ENCODE measurements around the gene TLN1. TPM values are rescaled to one million over a fixed set of nuclear protein-coding genes. Genes with fewer than 3 reads are reported as not detected.

Gene TLN1, protein sequence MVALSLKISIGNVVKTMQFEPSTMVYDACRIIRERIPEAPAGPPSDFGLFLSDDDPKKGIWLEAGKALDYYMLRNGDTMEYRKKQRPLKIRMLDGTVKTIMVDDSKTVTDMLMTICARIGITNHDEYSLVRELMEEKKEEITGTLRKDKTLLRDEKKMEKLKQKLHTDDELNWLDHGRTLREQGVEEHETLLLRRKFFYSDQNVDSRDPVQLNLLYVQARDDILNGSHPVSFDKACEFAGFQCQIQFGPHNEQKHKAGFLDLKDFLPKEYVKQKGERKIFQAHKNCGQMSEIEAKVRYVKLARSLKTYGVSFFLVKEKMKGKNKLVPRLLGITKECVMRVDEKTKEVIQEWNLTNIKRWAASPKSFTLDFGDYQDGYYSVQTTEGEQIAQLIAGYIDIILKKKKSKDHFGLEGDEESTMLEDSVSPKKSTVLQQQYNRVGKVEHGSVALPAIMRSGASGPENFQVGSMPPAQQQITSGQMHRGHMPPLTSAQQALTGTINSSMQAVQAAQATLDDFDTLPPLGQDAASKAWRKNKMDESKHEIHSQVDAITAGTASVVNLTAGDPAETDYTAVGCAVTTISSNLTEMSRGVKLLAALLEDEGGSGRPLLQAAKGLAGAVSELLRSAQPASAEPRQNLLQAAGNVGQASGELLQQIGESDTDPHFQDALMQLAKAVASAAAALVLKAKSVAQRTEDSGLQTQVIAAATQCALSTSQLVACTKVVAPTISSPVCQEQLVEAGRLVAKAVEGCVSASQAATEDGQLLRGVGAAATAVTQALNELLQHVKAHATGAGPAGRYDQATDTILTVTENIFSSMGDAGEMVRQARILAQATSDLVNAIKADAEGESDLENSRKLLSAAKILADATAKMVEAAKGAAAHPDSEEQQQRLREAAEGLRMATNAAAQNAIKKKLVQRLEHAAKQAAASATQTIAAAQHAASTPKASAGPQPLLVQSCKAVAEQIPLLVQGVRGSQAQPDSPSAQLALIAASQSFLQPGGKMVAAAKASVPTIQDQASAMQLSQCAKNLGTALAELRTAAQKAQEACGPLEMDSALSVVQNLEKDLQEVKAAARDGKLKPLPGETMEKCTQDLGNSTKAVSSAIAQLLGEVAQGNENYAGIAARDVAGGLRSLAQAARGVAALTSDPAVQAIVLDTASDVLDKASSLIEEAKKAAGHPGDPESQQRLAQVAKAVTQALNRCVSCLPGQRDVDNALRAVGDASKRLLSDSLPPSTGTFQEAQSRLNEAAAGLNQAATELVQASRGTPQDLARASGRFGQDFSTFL (N-terminal part only)
- polyA plus RNA-seq (ENCODE audit: low read depth in 6 of 6), result 100 to 1,000 TPM in 1 of 6 donors, 10 to 100 TPM in 5; 15.6 to 128 (median 42.4) TPM

DNA sequence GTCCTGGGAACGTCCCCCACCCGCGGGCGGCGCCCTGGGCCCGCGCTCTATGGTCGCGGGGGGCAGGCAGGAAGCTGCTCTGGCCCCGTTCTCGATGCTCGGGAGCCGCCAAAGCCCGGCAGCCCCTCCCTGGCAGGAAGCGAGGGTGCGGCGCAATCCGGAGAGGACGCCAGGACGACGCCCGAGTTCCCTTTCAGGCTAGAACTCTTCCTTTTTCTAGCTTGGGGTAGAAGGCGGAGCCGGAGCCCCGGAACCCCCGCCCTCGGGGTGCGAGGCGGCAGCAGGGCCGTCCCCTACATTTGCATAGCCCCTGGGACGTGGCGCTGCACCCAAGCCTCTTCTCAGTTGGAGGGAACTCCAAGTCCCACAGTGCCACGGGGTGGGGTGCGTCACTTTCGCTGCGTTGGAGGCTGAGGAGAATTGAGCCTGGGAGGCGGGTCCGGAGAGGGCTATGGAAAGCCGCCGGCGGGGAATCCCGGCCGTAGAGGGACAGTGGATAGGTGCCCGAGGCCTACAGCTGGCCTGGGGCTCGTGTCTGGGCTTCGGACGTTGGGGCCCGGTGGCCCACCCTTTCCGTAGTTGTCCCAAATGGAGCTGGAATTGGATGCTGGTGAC lies at the start of gene TLN1, which contains the start of gene CREB3:
TLN1 (minus strand) TSS at position 11 of the 615 bp plus-strand sequence. CDS start 6,501 bp downstream, outside the sequence.
CREB3 (plus strand) TSS at position 482 of the 615 bp plus-strand sequence; CDS start at position 589, 107 bp downstream.
- Mint-ChIP-seq H3K9me3 (no peaks in the 10 kb centered on the region), H3K4me3 (peak within 1 kb of the TSS in 2 of 8 donors; percentile 96 to 98), H3K4me1 (peaks cover 12 to 30% (median 16%) of the 10 kb centered on the region in 3 donors), H3K36me3 (peaks cover 6 to 9% of the 10 kb centered on the region in 2 donors), H3K27ac (peak within 1 kb of the TSS in 5 of 6 donors; percentile 90 to 98 (median 96)), H3K27me3 (no peaks in the 10 kb centered on the region)
- ATAC-seq (ENCODE audit: low read depth in 2 of 2) (peak; percentile 87), DNase-seq (peak; percentile 99)

DNA sequence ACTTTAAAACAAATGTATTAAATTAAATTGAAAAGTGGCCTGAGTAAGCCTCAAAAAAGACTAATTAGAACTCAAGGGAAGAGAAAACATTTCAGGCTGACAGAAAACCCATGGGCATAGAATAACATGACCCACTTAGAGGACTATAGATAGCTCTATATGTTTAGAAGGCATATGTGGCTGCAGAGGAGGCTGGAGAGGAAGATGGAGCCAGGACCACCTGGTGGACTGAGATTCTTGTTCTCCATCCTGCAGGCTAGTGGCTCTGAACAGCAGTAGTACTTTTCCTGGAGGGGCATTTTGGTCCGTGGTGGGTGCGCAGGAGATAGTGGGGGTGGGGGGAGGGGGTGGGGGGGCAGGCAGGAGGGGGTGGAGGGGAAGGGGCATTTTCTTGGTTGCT lies 49.1 kb upstream of the TLN1 start:
- Mint-ChIP-seq H3K36me3 (peaks cover 16 to 17% of the 10 kb centered on the region in 2 donors), H3K27me3 (no peaks in the 10 kb centered on the region), H3K9me3 (peaks cover 0 to 7% (median 0%) of the 10 kb centered on the region in 7 donors), H3K27ac (peak overlapping the region in 1 of 6 donors; percentile 39), H3K4me3 (no peak overlapping the region), H3K4me1 (peaks cover 4 to 12% (median 10%) of the 10 kb centered on the region in 3 donors)
- no peak for ATAC-seq (ENCODE audit: low read depth in 2 of 2)
- DNase-seq, result no peak

DNA sequence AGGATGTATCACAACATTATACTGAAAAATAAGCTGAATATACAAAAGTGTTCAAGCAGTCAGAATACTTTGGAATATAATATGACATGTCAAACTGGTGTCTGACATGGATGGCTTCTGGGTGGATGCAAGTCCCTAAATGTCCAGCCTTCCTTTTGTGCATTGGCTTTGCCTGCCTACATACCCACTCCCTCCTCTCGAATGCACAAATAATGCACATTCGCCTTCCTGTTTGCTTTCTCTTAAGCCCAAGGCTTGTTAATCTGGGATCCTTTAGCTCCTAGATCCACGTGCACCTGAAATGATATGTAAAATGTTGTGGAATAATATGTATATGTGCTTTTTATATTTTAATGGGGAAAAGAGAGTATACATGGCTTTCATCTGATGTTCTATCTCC lies 46.5 kb upstream of the TLN1 start:
- Mint-ChIP-seq H3K27me3 (no peaks in the 10 kb centered on the region), H3K4me1 (peaks cover 17 to 29% (median 22%) of the 10 kb centered on the region in 3 donors), H3K36me3 (peaks cover 3 to 8% of the 10 kb centered on the region in 2 donors), H3K27ac (peak overlapping the region in 1 of 6 donors; percentile 22), H3K4me3 (no peak overlapping the region), H3K9me3 (peaks cover 0 to 2% (median 0%) of the 10 kb centered on the region in 7 donors)
- DNase-seq (no peak), ATAC-seq (ENCODE audit: low read depth in 2 of 2) (no peak)

DNA sequence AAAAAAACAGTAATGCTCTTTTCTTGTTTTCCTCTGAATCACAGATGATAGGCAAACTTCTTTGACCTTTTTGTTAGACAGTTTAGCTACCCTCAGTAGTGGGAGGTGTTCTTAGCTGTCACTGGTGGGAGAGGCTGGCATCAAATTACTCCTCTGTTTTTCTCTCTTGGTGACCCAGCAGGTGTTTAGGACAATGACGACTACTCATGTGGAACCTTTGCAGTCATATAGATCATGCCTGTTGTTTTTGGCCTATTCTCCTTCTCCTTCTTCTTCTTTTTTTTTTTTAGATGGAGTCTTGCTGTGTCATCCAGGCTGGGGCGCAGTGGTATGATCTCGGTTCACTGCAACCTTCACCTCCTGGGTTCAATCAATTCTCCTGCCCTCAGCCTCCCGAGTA lies 44.0 kb upstream of the TLN1 start:
- ATAC-seq (ENCODE audit: low read depth in 2 of 2) (peak; percentile 72 to 75), DNase-seq (no peak)
- peaks cover 17 to 25% (median 22%) of the 10 kb centered on the region in 3 donors for H3K4me1 Mint-ChIP-seq
- H3K9me3 Mint-ChIP-seq, result no peaks in the 10 kb centered on the region
- peak overlapping the region in 4 of 6 donors; percentile 39 to 75 (median 60) for H3K27ac Mint-ChIP-seq
- H3K4me3 Mint-ChIP-seq, result peak overlapping the region in 3 of 8 donors; percentile 21 to 33 (median 30)
- peaks cover 0 to 4% of the 10 kb centered on the region in 2 donors for H3K36me3 Mint-ChIP-seq
- H3K27me3 Mint-ChIP-seq, result no peaks in the 10 kb centered on the region

DNA sequence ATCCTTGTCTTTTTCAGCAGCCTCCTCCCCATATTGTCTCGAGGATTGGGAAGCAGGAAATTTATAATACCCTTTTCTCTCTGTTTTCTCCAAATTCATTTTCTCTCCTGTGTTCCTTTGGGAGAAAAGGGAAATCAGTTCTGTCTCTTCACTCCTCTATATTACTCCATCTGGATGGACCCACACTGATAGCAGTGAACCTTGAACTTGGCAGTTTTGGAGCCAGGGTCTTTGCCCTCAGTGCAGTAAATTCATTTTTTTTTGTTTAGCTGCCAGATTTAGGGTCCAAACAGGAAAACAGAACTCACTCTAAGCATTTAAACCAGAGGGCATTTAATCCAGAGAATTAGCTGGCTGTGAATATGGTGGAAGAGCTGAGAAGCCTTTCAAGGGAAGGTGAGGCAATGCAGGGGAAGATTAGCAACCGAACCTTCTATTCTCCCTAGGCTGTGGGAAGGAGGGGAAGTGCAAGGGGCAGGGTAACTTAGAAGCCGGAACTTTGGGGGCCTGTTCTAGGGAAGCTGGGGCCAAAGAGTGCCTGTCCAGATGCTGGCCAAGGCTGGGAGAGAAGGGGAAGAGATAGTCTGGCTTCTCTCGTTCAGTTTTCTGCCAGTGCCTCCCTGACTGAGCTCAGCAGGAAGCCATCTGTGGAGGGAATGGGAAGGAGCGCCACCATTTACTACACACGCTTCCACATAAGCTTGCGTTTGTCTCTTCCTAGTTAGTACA lies 43.1 kb upstream of the TLN1 start:
- Mint-ChIP-seq H3K36me3 (peaks cover 0 to 2% of the 10 kb centered on the region in 2 donors), H3K27ac (peak overlapping the region in 5 of 6 donors; percentile 32 to 81 (median 47)), H3K9me3 (no peaks in the 10 kb centered on the region), H3K27me3 (no peaks in the 10 kb centered on the region), H3K4me1 (peaks cover 17 to 23% (median 22%) of the 10 kb centered on the region in 3 donors), H3K4me3 (no peak overlapping the region)
- ATAC-seq (ENCODE audit: low read depth in 2 of 2) (no peak), DNase-seq (no peak)

DNA sequence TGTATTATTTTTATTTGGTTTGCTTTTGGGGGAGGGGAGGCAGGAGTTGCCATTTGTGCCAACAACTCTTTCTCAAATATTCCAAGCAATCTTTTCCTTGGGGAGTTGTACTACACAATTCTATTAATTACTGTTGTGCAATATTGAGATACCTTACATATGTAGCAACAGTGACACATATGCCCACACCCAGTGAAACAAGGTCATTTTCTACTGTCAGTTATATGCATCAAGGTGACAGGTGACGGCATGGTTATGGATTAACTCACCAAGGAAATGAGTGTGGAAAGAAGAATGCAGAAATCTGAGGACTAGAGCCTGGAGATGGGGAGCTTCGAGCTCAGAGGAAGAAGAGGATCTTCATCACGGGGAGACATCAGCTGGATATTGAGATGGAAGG lies 39.9 kb upstream of the TLN1 start:
- Mint-ChIP-seq H3K9me3 (no peaks in the 10 kb centered on the region), H3K27ac (no peak overlapping the region), H3K27me3 (no peaks in the 10 kb centered on the region), H3K4me1 (peaks cover 13 to 31% (median 31%) of the 10 kb centered on the region in 3 donors), H3K36me3 (no peaks in the 10 kb centered on the region), H3K4me3 (no peak overlapping the region)
- ATAC-seq (ENCODE audit: low read depth in 2 of 2) (no peak), DNase-seq (no peak)

DNA sequence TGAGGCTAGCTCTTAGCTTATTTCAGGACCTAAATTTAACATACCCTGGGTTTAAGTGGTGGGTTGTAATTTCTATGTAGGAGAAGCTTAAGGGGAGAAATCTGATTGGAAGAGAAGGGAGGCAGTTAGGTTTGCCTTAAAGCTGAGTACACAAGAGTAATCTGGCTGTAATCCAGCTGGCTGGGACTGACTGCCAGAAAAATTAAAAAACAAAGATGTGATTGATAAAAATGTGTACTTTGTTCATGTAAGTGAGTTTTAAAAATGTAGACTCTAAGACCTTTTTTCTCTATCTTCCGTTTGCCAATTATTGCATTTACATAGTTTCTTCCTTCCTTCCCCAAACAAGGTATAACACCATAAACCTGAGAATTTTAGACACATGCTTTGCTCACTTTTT lies 39.5 kb upstream of the TLN1 start:
- DNase-seq (no peak), ATAC-seq (ENCODE audit: low read depth in 2 of 2) (no peak)
- no peak overlapping the region for H3K4me3 Mint-ChIP-seq
- H3K4me1 Mint-ChIP-seq, result peaks cover 13 to 31% (median 31%) of the 10 kb centered on the region in 3 donors
- H3K9me3 Mint-ChIP-seq, result no peaks in the 10 kb centered on the region
- no peaks in the 10 kb centered on the region for H3K27me3 Mint-ChIP-seq
- H3K36me3 Mint-ChIP-seq, result no peaks in the 10 kb centered on the region
- no peak overlapping the region for H3K27ac Mint-ChIP-seq

DNA sequence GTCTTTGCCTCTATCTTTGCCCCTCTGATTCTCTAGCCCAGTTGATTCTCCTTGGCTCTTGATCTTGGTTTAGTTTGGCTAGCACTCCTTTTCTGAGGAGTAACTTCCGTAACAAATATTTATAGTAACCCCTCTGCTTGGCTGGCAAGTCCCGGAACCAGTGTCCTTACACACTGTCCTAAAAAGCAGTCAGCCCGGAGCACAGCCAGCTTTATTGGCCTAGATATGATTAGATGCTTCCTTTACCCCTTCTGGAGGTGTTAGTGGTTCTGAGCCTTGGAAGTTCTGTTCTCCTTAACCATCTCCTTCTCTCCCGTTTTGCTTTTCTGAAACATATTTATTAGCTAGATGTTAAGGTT lies 39.1 kb upstream of the TLN1 start:
- no peaks in the 10 kb centered on the region for H3K9me3 Mint-ChIP-seq
- H3K4me1 Mint-ChIP-seq, result peaks cover 10 to 31% (median 27%) of the 10 kb centered on the region in 3 donors

DNA sequence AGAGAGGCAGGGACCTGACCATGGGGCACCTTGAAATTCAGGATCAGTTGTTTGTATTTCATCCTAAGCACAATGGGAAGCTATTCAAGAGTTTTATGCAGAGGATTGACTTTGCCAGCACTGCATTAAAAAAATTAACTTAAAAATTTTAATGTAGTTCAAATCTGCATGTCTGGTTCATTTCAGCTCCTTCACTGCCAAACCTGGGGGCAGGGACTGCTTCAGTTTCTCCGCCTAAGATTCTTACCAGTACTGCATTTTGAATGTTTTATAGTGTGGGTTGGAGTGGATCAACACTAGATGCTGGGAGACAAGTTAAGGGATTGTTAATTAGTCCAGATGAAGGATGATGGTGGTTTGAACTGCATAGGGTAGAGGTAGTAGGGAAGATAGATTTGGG lies 37.8 kb upstream of the TLN1 start:
- Mint-ChIP-seq H3K9me3 (no peaks in the 10 kb centered on the region), H3K27me3 (no peaks in the 10 kb centered on the region), H3K4me3 (no peak overlapping the region), H3K4me1 (peaks cover under 1 to 22% (median 14%) of the 10 kb centered on the region in 3 donors), H3K36me3 (no peaks in the 10 kb centered on the region), H3K27ac (no peak overlapping the region)
- no peak for ATAC-seq (ENCODE audit: low read depth in 2 of 2)
- DNase-seq, result no peak

More for the DNA sequence above, 39.1 kb upstream of the TLN1 start:
- ATAC-seq (ENCODE audit: low read depth in 2 of 2) (no peak), DNase-seq (no peak)
- H3K27ac Mint-ChIP-seq, result no peak overlapping the region
- no peak overlapping the region for H3K4me3 Mint-ChIP-seq
- H3K36me3 Mint-ChIP-seq, result no peaks in the 10 kb centered on the region
- H3K27me3 Mint-ChIP-seq, result no peaks in the 10 kb centered on the region

DNA sequence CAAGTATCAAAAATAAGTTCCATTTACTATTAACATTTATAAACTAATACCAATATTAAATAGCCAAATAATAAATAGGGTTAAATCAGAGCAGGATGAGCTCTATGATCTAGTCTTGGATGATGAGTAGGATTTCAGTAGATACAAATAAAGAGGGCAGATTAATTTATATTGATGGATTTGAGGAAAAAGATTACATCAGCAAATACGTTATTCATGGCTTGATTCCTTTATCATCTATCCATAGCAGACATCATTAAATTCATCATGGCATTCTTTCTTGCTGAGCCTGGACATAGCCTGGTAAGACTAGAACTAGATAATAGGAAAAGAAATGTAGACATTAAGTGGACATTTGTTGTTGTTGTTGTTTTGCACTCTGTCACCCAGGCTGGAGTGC lies 35.5 kb upstream of the TLN1 start:
- H3K9me3 Mint-ChIP-seq, result no peaks in the 10 kb centered on the region
- peak overlapping the region in 1 of 6 donors; percentile 40 for H3K27ac Mint-ChIP-seq
- H3K36me3 Mint-ChIP-seq, result no peaks in the 10 kb centered on the region
- DNase-seq (no peak), ATAC-seq (ENCODE audit: low read depth in 2 of 2) (no peak)
- peaks cover 10 to 21% (median 14%) of the 10 kb centered on the region in 3 donors for H3K4me1 Mint-ChIP-seq
- H3K27me3 Mint-ChIP-seq, result no peaks in the 10 kb centered on the region
- H3K4me3 Mint-ChIP-seq, result no peak overlapping the region

DNA sequence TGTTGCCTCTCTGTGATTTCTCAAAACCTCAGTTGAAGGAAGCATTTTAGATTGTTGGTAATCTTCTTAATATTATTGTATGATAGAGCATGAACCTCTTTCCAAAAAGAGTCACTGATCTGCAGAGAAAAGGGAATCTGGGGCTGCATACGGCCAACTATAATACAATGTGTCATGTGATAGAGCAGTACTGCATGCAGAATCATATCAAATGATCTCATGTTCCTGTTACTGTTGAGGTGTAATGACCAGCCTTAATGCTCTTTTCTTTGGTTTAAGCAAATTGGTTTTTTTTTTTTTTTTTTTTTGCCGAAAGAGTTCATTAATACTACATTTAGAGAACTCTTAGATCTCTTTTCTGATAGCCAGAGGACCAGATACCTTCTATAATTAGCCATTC lies 35.0 kb upstream of the TLN1 start:
- Mint-ChIP-seq H3K4me3 (no peak overlapping the region), H3K9me3 (no peaks in the 10 kb centered on the region), H3K27ac (peak overlapping the region in 1 of 6 donors; percentile 40), H3K4me1 (peaks cover 10 to 21% (median 17%) of the 10 kb centered on the region in 3 donors), H3K27me3 (no peaks in the 10 kb centered on the region), H3K36me3 (no peaks in the 10 kb centered on the region)
- no peak for ATAC-seq (ENCODE audit: low read depth in 2 of 2)
- no peak for DNase-seq

DNA sequence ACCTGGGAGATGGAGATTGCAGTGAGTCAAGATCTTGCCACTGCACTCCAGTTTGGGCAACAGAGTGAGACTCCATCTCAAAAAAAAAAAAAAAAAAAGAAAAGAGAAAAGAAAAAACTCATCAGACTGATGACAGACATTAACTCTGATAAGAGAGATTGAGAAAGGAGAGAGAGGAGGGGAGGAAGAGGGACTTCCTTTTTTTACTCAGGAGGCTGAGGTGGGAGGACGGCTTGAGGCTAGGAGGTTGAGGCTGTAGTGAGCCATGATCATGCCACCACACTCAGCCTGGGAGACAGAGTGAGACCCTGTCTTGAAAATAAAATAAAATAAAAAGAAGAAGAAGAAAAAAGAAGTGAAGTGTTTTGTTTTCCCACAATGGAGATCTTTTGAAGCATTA lies 31.8 kb upstream of the TLN1 start:
- Mint-ChIP-seq H3K4me3 (peak overlapping the region in 1 of 8 donors; percentile 10), H3K27me3 (no peaks in the 10 kb centered on the region), H3K9me3 (no peaks in the 10 kb centered on the region), H3K27ac (peak overlapping the region in 2 of 6 donors; percentile 42 to 93), H3K4me1 (peaks cover 26 to 49% (median 39%) of the 10 kb centered on the region in 3 donors), H3K36me3 (no peaks in the 10 kb centered on the region)
- ATAC-seq (ENCODE audit: low read depth in 2 of 2) (no peak), DNase-seq (no peak)

Data from naive B cell (primary cell).